ENCODE results near the gene GUCD1. TPM values are rescaled to one million over a fixed set of nuclear protein-coding genes. Genes with fewer than 3 reads are reported as not detected.

GUCD1 gene
- total and polyA plus RNA-seq, 2 of the 8 experiments (the other 6 are each of a cell fraction or from before 2014, with no cell fraction given) = 85.2 to 128 TPM

DNA sequence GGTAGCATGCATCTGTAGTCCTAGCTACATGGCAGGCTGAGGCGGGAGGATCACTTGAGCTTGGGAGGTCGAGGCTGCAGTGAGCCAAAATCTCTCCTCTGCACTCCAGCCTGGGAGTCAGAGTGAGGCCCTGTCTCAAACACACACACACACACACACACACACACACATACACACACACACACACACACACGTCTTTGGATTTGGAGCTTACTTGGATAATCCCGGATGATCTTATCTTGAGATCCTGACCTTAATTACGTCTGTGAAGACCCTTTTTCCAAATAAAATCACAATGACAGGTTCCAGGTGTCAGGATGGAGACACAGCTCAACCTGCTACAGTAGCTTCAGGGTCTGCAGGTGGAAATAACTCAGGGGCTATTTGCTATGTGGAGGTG is 58.7 kb downstream of the GUCD1 start (continued):
- TF ChIP-seq, protein P1, sequence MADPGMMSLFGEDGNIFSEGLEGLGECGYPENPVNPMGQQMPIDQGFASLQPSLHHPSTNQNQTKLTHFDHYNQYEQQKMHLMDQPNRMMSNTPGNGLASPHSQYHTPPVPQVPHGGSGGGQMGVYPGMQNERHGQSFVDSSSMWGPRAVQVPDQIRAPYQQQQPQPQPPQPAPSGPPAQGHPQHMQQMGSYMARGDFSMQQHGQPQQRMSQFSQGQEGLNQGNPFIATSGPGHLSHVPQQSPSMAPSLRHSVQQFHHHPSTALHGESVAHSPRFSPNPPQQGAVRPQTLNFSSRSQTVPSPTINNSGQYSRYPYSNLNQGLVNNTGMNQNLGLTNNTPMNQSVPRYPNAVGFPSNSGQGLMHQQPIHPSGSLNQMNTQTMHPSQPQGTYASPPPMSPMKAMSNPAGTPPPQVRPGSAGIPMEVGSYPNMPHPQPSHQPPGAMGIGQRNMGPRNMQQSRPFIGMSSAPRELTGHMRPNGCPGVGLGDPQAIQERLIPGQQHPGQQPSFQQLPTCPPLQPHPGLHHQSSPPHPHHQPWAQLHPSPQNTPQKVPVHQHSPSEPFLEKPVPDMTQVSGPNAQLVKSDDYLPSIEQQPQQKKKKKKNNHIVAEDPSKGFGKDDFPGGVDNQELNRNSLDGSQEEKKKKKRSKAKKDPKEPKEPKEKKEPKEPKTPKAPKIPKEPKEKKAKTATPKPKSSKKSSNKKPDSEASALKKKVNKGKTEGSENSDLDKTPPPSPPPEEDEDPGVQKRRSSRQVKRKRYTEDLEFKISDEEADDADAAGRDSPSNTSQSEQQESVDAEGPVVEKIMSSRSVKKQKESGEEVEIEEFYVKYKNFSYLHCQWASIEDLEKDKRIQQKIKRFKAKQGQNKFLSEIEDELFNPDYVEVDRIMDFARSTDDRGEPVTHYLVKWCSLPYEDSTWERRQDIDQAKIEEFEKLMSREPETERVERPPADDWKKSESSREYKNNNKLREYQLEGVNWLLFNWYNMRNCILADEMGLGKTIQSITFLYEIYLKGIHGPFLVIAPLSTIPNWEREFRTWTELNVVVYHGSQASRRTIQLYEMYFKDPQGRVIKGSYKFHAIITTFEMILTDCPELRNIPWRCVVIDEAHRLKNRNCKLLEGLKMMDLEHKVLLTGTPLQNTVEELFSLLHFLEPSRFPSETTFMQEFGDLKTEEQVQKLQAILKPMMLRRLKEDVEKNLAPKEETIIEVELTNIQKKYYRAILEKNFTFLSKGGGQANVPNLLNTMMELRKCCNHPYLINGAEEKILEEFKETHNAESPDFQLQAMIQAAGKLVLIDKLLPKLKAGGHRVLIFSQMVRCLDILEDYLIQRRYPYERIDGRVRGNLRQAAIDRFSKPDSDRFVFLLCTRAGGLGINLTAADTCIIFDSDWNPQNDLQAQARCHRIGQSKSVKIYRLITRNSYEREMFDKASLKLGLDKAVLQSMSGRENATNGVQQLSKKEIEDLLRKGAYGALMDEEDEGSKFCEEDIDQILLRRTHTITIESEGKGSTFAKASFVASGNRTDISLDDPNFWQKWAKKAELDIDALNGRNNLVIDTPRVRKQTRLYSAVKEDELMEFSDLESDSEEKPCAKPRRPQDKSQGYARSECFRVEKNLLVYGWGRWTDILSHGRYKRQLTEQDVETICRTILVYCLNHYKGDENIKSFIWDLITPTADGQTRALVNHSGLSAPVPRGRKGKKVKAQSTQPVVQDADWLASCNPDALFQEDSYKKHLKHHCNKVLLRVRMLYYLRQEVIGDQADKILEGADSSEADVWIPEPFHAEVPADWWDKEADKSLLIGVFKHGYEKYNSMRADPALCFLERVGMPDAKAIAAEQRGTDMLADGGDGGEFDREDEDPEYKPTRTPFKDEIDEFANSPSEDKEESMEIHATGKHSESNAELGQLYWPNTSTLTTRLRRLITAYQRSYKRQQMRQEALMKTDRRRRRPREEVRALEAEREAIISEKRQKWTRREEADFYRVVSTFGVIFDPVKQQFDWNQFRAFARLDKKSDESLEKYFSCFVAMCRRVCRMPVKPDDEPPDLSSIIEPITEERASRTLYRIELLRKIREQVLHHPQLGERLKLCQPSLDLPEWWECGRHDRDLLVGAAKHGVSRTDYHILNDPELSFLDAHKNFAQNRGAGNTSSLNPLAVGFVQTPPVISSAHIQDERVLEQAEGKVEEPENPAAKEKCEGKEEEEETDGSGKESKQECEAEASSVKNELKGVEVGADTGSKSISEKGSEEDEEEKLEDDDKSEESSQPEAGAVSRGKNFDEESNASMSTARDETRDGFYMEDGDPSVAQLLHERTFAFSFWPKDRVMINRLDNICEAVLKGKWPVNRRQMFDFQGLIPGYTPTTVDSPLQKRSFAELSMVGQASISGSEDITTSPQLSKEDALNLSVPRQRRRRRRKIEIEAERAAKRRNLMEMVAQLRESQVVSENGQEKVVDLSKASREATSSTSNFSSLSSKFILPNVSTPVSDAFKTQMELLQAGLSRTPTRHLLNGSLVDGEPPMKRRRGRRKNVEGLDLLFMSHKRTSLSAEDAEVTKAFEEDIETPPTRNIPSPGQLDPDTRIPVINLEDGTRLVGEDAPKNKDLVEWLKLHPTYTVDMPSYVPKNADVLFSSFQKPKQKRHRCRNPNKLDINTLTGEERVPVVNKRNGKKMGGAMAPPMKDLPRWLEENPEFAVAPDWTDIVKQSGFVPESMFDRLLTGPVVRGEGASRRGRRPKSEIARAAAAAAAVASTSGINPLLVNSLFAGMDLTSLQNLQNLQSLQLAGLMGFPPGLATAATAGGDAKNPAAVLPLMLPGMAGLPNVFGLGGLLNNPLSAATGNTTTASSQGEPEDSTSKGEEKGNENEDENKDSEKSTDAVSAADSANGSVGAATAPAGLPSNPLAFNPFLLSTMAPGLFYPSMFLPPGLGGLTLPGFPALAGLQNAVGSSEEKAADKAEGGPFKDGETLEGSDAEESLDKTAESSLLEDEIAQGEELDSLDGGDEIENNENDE (IDR thresholded peaks at IDR 0.05; ENCODE audit: insufficient replicate concordance, low read length) = no peak
- TF ChIP-seq JUND (IDR thresholded peaks at IDR 0.05; ENCODE audit: low read length) (no peak), CHD2 (IDR thresholded peaks at IDR 0.05; ENCODE audit: low read length) (no peak), CTCF (IDR thresholded peaks at IDR 0.05; ENCODE audit: control extremely low read depth in 1 of 3, insufficient read depth in 1 of 3, low read depth in 1 of 3, low read length in 3 of 3) (no peak), NANOG (IDR thresholded peaks at IDR 0.05; ENCODE audit: insufficient read depth, low read depth, low read length, poor library complexity, severe bottlenecking) (no peak), SP1 (IDR thresholded peaks at IDR 0.05; ENCODE audit: low read depth, low read length) (no peak), TBP (IDR thresholded peaks at IDR 0.05; ENCODE audit: low read depth, low read length) (no peak)
